AG04450 (cell line): ENCODE data around the gene PYGB. TPM values are rescaled to one million over a fixed set of nuclear protein-coding genes. Genes with fewer than 3 reads are reported as not detected.

ENCODE experiments used
- CTCF ChIA-PET: fragments of 300-600, 350-600 bp; formaldehyde crosslinking; extraction: SDS; loops from one replicate; lab custom pipeline; 2022; ENCODE audit warnings: antibody characterized with exemption, inconsistent platforms; lab: Charles Lee
- POLR2A ChIA-PET: fragments of 350-600 bp; formaldehyde crosslinking; extraction: SDS; loops from one replicate; lab custom pipeline; 2021; ENCODE audit warnings: antibody characterized with exemption, inconsistent platforms; lab: Yijun Ruan, JAX
- DNase-seq: peaks from one replicate; pipeline ENCODE4 v3.0.0-alpha.2; 2011; ENCODE audit warnings: low read depth, low spot score
- H3K27ac ChIP-seq: one replicate; pipeline ENCODE4 v1.5.1; 2012; ENCODE audit warnings: low read depth, low read length, control low read depth
- H3K27me3 ChIP-seq: one replicate; pipeline ENCODE4 v1.6.0; 2012; ENCODE audit warnings: low read length; ENCODE audit not compliant: control insufficient read depth, insufficient read depth
- H3K4me3 ChIP-seq: 2 replicates; pipeline ENCODE4 v1.5.1; 2011; ENCODE audit warnings: mild to moderate bottlenecking, low read depth, low read length, control low read depth
- H3K9me3 ChIP-seq: 2 replicates; pipeline ENCODE4 v1.5.1; 2012; ENCODE audit warnings: low read length; ENCODE audit not compliant: control insufficient read depth, insufficient read depth
- CTCF ChIP-seq: IDR thresholded peaks from 2 replicates; pipeline ENCODE4 v1.5.1; 2011; ENCODE audit warnings: low read depth, low read length, control low read depth, inconsistent platforms
- polyA plus RNA-seq: library from polyadenylated mRNA; depleted of rRNA; stranded (reverse); fragments of >200 nt; gene quantifications from 2 replicates; pipeline ENCODE4 v1.2.3, GENCODE V29; 2011

Gene PYGB
- polyA plus RNA-seq, 1 experiment, result 43.2 TPM

GRCh38 chr20:25216199-25216945, 31.5 kb upstream of the PYGB start:
- no peak for TF ChIP-seq CTCF
- Histone ChIP-seq H3K27me3 (no peaks in the 10 kb centered on the region), H3K4me3 (no peak overlapping the region), H3K9me3 (no peaks in the 10 kb centered on the region; the same call in 1 of the 2 replicates), H3K27ac (no peak overlapping the region)
- POLR2A ChIA-PET, result no interaction called here
- CTCF ChIA-PET, result no interaction called here
- DNase-seq, result no peak

- CTCF ChIA-PET, result no interaction called here
- no peak overlapping the region for H3K4me3 ChIP-seq
- DNase-seq, result no peak
- TF ChIP-seq CTCF, result no peak
- H3K9me3 ChIP-seq, result no peaks in the 10 kb centered on the region; the same call in 1 of the 2 replicates
- POLR2A ChIA-PET, result no interaction called here
- no peaks in the 10 kb centered on the region for H3K27me3 ChIP-seq
- H3K27ac ChIP-seq, result no peak overlapping the region
Measured at GRCh38 chr20:25217161-25218108, 30.4 kb upstream of the PYGB start.

GRCh38 chr20:25218109-25218486, 29.8 kb upstream of the PYGB start:
- POLR2A ChIA-PET, result no interaction called here
- no peaks in the 10 kb centered on the region; the same call in 1 of the 2 replicates for H3K9me3 ChIP-seq
- CTCF ChIA-PET, result no interaction called here
- H3K27ac ChIP-seq, result no peak overlapping the region
- no peak for DNase-seq
- TF ChIP-seq CTCF, result no peak
- no peaks in the 10 kb centered on the region for H3K27me3 ChIP-seq
- H3K4me3 ChIP-seq, result no peak overlapping the region

- no peaks in the 10 kb centered on the region; the same call in 1 of the 2 replicates for H3K9me3 ChIP-seq
- ChIA-PET CTCF (no interaction called here), POLR2A (no interaction called here)
- TF ChIP-seq CTCF, result no peak
- no peaks in the 10 kb centered on the region for H3K27me3 ChIP-seq
- no peak overlapping the region for H3K27ac ChIP-seq
- no peak for DNase-seq
- no peak overlapping the region for H3K4me3 ChIP-seq
Measured at GRCh38 chr20:25218492-25218891, 29.4 kb upstream of the PYGB start.

- ChIA-PET CTCF (interaction anchor here (0.5 to 1.2 kb wide), 2 partner anchors 12 to 28 kb away, joined by 3 read pairs; no protein-coding TSS in a partner anchor), POLR2A (no interaction called here)
- Histone ChIP-seq H3K4me3 (no peak overlapping the region), H3K27ac (no peak overlapping the region), H3K9me3 (no peaks in the 10 kb centered on the region; the same call in 1 of the 2 replicates), H3K27me3 (no peaks in the 10 kb centered on the region)
- no peak for DNase-seq
- TF ChIP-seq CTCF, result no peak
Measured at GRCh38 chr20:25219365-25219764, 28.5 kb upstream of the PYGB start.
